Measurements from ENCODE around the gene HMGXB3.

HMGXB3 gene

GRCh38 chr5:150006318-150006717 lies 5.8 kb downstream of the HMGXB3 start:
- TF ChIP-seq CTCF (IDR thresholded peaks at IDR 0.05; ENCODE audit: extremely low read depth, insufficient read depth, missing control alignments) = no peak
- in situ Hi-C loops (cut with MboI; ENCODE audit: low pct_unique_long_range_greater_than_20kb, low sequenced_read_pairs, unreplicated experiment) = no loop called here

GRCh38 chr5:150007050-150007449 lies 6.5 kb downstream of the HMGXB3 start:
- in situ Hi-C loops (cut with MboI; ENCODE audit: low pct_unique_long_range_greater_than_20kb, low sequenced_read_pairs, unreplicated experiment) = no loop called here

More at GRCh38 chr5:150006318-150006717, 5.8 kb downstream of the HMGXB3 start:
- no peak for DNase-seq (ENCODE audit: low spot score)

GRCh38 chr5:150009671-150010387 lies 9.3 kb downstream of the HMGXB3 start:
- TF ChIP-seq CTCF (IDR thresholded peaks at IDR 0.05; ENCODE audit: extremely low read depth, insufficient read depth, missing control alignments) = no peak
- in situ Hi-C loops (cut with MboI; ENCODE audit: low pct_unique_long_range_greater_than_20kb, low sequenced_read_pairs, unreplicated experiment) = no loop called here
- DNase-seq (ENCODE audit: low spot score) = no peak

More at GRCh38 chr5:150007050-150007449, 6.5 kb downstream of the HMGXB3 start:
- no peak for DNase-seq (ENCODE audit: low spot score)
- no peak for TF ChIP-seq CTCF (IDR thresholded peaks at IDR 0.05; ENCODE audit: extremely low read depth, insufficient read depth, missing control alignments)

GRCh38 chr5:150013931-150014330 lies 13.4 kb downstream of the HMGXB3 start:
- in situ Hi-C loops (cut with MboI; ENCODE audit: low pct_unique_long_range_greater_than_20kb, low sequenced_read_pairs, unreplicated experiment) = no loop called here
- TF ChIP-seq CTCF (IDR thresholded peaks at IDR 0.05; ENCODE audit: extremely low read depth, insufficient read depth, missing control alignments) = no peak
- DNase-seq (ENCODE audit: low spot score) = no peak

- in situ Hi-C loops (cut with MboI; ENCODE audit: low pct_unique_long_range_greater_than_20kb, low sequenced_read_pairs, unreplicated experiment) = no loop called here
- no peak for TF ChIP-seq CTCF (IDR thresholded peaks at IDR 0.05; ENCODE audit: extremely low read depth, insufficient read depth, missing control alignments)
- no peak for DNase-seq (ENCODE audit: low spot score)
These were observed 13.9 kb downstream of the HMGXB3 start for GRCh38 chr5:150014456-150014855.

GRCh38 chr5:150015415-150015814 lies 14.9 kb downstream of the HMGXB3 start:
- TF ChIP-seq CTCF (IDR thresholded peaks at IDR 0.05; ENCODE audit: extremely low read depth, insufficient read depth, missing control alignments) = no peak
- DNase-seq (ENCODE audit: low spot score) = no peak
- in situ Hi-C loops (cut with MboI; ENCODE audit: low pct_unique_long_range_greater_than_20kb, low sequenced_read_pairs, unreplicated experiment) = no loop called here
